ENCODE measurements around the gene SSMEM1.

SSMEM1 gene

DNA sequence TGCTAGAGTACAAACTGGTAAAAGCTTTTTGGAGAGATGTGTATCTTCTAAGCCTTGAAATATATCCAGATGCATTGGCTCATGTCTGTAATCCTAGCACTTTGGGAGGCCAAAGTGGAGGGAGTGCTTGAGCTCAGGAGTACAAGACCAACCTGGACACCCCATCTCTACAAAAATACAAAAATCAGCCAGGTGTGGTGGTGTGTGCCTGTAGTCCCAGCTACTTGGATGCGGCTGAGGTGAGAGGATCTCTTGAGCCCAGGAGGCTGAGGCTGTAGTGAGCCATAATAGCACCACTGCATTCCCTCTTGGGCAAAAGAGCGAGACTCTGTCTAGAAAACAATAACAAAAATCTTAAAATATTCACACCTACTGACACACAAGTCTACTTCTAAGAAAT is 28.0 kb upstream of the SSMEM1 start:
- Histone ChIP-seq H3K36me3 (ENCODE audit: low read length) (peaks cover 51% of the 10 kb centered on the region), H3K79me2 (ENCODE audit: insufficient read depth, low read length) (peaks cover 5% of the 10 kb centered on the region; the same call in 1 of the 2 replicates), H3F3A (ENCODE audit: insufficient read depth) (0 out of 2 replicates have a peak, but pooled peaks cover 5% of the 10 kb centered on the region), H3K9ac (ENCODE audit: low read length) (no peak overlapping the region), H3K27me3 (ENCODE audit: low read length) (no peaks in the 10 kb centered on the region), H2AFZ (ENCODE audit: low read depth, low read length, severe bottlenecking) (no peak overlapping the region), H3K4me2 (ENCODE audit: low read depth, low read length, poor library complexity, severe bottlenecking) (no peak overlapping the region), H3K9me3 (ENCODE audit: insufficient read depth, low read length) (no peaks in the 10 kb centered on the region), H4K20me1 (ENCODE audit: low read depth, low read length) (no peaks in the 10 kb centered on the region; the same call in 1 of the 2 replicates), H3K27ac (ENCODE audit: low read depth, low read length) (no peak overlapping the region), H3K4me3 (ENCODE audit: insufficient read depth, low read length, poor library complexity, severe bottlenecking) (no peak overlapping the region), H3K9me2 (replicated peaks; ENCODE audit: insufficient read depth, low read length) (no peaks in the 10 kb centered on the region)
- TF ChIP-seq, protein P1, sequence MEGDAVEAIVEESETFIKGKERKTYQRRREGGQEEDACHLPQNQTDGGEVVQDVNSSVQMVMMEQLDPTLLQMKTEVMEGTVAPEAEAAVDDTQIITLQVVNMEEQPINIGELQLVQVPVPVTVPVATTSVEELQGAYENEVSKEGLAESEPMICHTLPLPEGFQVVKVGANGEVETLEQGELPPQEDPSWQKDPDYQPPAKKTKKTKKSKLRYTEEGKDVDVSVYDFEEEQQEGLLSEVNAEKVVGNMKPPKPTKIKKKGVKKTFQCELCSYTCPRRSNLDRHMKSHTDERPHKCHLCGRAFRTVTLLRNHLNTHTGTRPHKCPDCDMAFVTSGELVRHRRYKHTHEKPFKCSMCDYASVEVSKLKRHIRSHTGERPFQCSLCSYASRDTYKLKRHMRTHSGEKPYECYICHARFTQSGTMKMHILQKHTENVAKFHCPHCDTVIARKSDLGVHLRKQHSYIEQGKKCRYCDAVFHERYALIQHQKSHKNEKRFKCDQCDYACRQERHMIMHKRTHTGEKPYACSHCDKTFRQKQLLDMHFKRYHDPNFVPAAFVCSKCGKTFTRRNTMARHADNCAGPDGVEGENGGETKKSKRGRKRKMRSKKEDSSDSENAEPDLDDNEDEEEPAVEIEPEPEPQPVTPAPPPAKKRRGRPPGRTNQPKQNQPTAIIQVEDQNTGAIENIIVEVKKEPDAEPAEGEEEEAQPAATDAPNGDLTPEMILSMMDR (IDR thresholded peaks at IDR 0.05; ENCODE audit: insufficient read depth, low read length, poor library complexity, severe bottlenecking): no peak
- no peak for TF ChIP-seq EZH2phosphoT487 (conservative IDR thresholded peaks at IDR 0.05; ENCODE audit: low read length)

DNA sequence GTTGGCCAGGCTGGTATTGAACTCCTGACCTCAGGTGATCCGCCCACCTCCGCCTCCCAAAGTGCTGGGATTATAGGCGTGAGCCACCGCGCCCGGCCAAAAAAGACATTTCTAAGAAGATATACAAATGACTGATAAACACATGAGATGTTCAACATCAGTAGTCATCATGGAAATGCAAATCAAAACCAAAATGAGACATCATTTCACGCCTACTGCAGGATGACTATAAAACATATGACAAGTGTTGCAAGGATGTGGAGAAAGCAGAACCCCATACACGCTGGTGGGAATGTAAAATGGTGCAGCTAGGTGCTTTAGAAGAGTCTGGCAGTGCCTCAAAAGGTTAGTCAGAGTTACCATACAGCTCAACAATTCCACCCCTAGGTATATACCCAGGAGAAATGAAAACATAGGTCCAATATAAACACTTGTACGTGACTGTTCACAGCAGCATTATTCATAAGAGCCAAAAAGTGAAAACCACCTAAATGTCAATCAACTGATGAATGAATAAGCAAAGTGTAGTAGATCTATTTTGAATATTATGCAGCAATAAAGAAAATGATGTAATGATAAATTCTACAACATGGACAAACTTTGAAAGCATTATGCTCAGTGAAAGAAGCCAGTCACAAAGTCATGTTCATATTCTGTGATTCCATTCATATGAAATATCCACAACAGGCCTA is 26.9 kb upstream of the SSMEM1 start:
- TF ChIP-seq EZH2phosphoT487 (conservative IDR thresholded peaks at IDR 0.05; ENCODE audit: low read length): no peak
- TF ChIP-seq, protein P1 (IDR thresholded peaks at IDR 0.05; ENCODE audit: insufficient read depth, low read length, poor library complexity, severe bottlenecking): no peak
- H2AFZ ChIP-seq (ENCODE audit: low read depth, low read length, severe bottlenecking): no peak overlapping the region
- no peaks in the 10 kb centered on the region for H3K27me3 ChIP-seq (ENCODE audit: low read length)
- H3K9ac ChIP-seq (ENCODE audit: low read length): no peak overlapping the region
- H3K36me3 ChIP-seq (ENCODE audit: low read length): peaks cover 59% of the 10 kb centered on the region
- peaks cover 9% of the 10 kb centered on the region; the same call in 1 of the 2 replicates for H3K79me2 ChIP-seq (ENCODE audit: insufficient read depth, low read length)
- 0 out of 2 replicates have a peak, but pooled peaks cover 5% of the 10 kb centered on the region for H3F3A ChIP-seq (ENCODE audit: insufficient read depth)
- H4K20me1 ChIP-seq (ENCODE audit: low read depth, low read length): no peaks in the 10 kb centered on the region; the same call in 1 of the 2 replicates
- no peak overlapping the region for H3K4me3 ChIP-seq (ENCODE audit: insufficient read depth, low read length, poor library complexity, severe bottlenecking)
- H3K9me2 ChIP-seq (replicated peaks; ENCODE audit: insufficient read depth, low read length): no peaks in the 10 kb centered on the region
- H3K9me3 ChIP-seq (ENCODE audit: insufficient read depth, low read length): no peaks in the 10 kb centered on the region
- no peak overlapping the region for H3K27ac ChIP-seq (ENCODE audit: low read depth, low read length)
- H3K4me2 ChIP-seq (ENCODE audit: low read depth, low read length, poor library complexity, severe bottlenecking): no peak overlapping the region

DNA sequence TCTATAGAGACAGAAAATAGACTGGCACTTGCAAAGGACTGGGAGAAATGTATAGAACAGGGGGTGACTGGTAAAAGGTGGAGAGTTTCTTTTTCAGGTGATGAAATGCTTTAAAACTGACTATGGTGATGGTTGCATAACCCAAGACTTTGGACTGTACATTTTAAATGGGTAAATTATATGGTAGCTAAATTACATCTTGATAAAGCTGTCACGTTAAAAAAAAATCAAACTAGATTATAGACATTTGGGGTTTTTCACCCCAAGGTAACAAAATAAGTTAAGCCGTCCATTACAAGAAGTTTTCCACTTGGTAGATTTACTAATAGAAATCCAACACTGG is 26.4 kb upstream of the SSMEM1 start:
- H3K9ac ChIP-seq (ENCODE audit: low read length): no peak overlapping the region
- H3K27ac ChIP-seq (ENCODE audit: low read depth, low read length): no peak overlapping the region
- no peak overlapping the region for H3K4me3 ChIP-seq (ENCODE audit: insufficient read depth, low read length, poor library complexity, severe bottlenecking)
- H3K79me2 ChIP-seq (ENCODE audit: insufficient read depth, low read length): peaks cover 9% of the 10 kb centered on the region; the same call in 1 of the 2 replicates
- H3K9me3 ChIP-seq (ENCODE audit: insufficient read depth, low read length): no peaks in the 10 kb centered on the region
- H4K20me1 ChIP-seq (ENCODE audit: low read depth, low read length): no peaks in the 10 kb centered on the region; the same call in 1 of the 2 replicates
- H3F3A ChIP-seq (ENCODE audit: insufficient read depth): 0 out of 2 replicates have a peak, but pooled peaks cover 5% of the 10 kb centered on the region
- H3K9me2 ChIP-seq (replicated peaks; ENCODE audit: insufficient read depth, low read length): no peaks in the 10 kb centered on the region
- no peak for TF ChIP-seq EZH2phosphoT487 (conservative IDR thresholded peaks at IDR 0.05; ENCODE audit: low read length)
- TF ChIP-seq, protein P1 (IDR thresholded peaks at IDR 0.05; ENCODE audit: insufficient read depth, low read length, poor library complexity, severe bottlenecking): no peak
- H2AFZ ChIP-seq (ENCODE audit: low read depth, low read length, severe bottlenecking): no peak overlapping the region
- H3K4me2 ChIP-seq (ENCODE audit: low read depth, low read length, poor library complexity, severe bottlenecking): no peak overlapping the region
- no peaks in the 10 kb centered on the region for H3K27me3 ChIP-seq (ENCODE audit: low read length)
- H3K36me3 ChIP-seq (ENCODE audit: low read length): peaks cover 59% of the 10 kb centered on the region

Measured in SU-DHL-6 (cell line).